Stimulated activated naive CD8-positive, alpha-beta T cell treated with anti-CD3 and anti-CD28 coated beads, Interleukin-15, Interleukin-2, amounts not matched to agents 100 U/mL and 50 U/mL, for 24 hours (primary cell): Measurements from ENCODE around the gene CDK14.
"Not testable (repeated sequence)": the region's sequence is repeated elsewhere in the genome, so short reads cannot be mapped to it uniquely, and the experiment has no call there.

Experiments used
- ATAC-seq: fragments of 150-1000 bp; cut with Tn5 transposase; one replicate; pipeline ENCODE4 v1.10.0; 2021
- DNase-seq: peaks from one replicate; pipeline ENCODE4 v3.0.0; 2021

Gene CDK14

GRCh38 chr7:90720984-90721760, 125.1 kb downstream of the CDK14 start:
- DNase-seq (no peak), ATAC-seq (no peak)

GRCh38 chr7:90721869-90722431, 125.8 kb downstream of the CDK14 start:
- ATAC-seq = no peak
- no peak for DNase-seq

- DNase-seq = no peak
- no peak for ATAC-seq
Observed at GRCh38 chr7:90723233-90723632, 127.1 kb downstream of the CDK14 start.

- ATAC-seq = no peak
- no peak for DNase-seq
Observed at GRCh38 chr7:90723866-90724265, 127.7 kb downstream of the CDK14 start.

GRCh38 chr7:90726120-90726519, 130.0 kb downstream of the CDK14 start:
- DNase-seq (no peak), ATAC-seq (no peak)

- ATAC-seq = no peak
- DNase-seq = no peak
Observed at GRCh38 chr7:90726623-90727022, 130.5 kb downstream of the CDK14 start.

- ATAC-seq (no peak), DNase-seq (no peak)
Observed at GRCh38 chr7:90727412-90727811, 131.3 kb downstream of the CDK14 start.

GRCh38 chr7:90728568-90728967, 132.4 kb downstream of the CDK14 start:
- no peak for DNase-seq
- ATAC-seq = no peak

- not testable (repeated sequence) for DNase-seq, ATAC-seq
Observed at GRCh38 chr7:90735611-90736280, 139.6 kb downstream of the CDK14 start.

GRCh38 chr7:90736316-90736715, 140.2 kb downstream of the CDK14 start:
- ATAC-seq (no peak), DNase-seq (no peak)

- DNase-seq = peak; percentile 14
Observed at GRCh38 chr7:90736968-90737939, 141.1 kb downstream of the CDK14 start.

GRCh38 chr7:90738249-90738648, 142.1 kb downstream of the CDK14 start:
- ATAC-seq = no peak
- DNase-seq = no peak

More at GRCh38 chr7:90736968-90737939, 141.1 kb downstream of the CDK14 start:
- peak; percentile 89 for ATAC-seq

- no peak for DNase-seq
- no peak for ATAC-seq
Observed at GRCh38 chr7:90739716-90740115, 143.6 kb downstream of the CDK14 start.

- DNase-seq (no peak), ATAC-seq (no peak)
Observed at GRCh38 chr7:90740386-90740785, 144.3 kb downstream of the CDK14 start.

- DNase-seq = no peak
- ATAC-seq = no peak
Observed at GRCh38 chr7:90743626-90744025, 147.5 kb downstream of the CDK14 start.

- no peak for DNase-seq
- ATAC-seq = no peak
Observed at GRCh38 chr7:90747516-90747915, 151.4 kb downstream of the CDK14 start.

GRCh38 chr7:90749262-90749661, 153.1 kb downstream of the CDK14 start:
- no peak for ATAC-seq

GRCh38 chr7:90749774-90750173, 153.7 kb downstream of the CDK14 start:
- DNase-seq (no peak), ATAC-seq (no peak)

More at GRCh38 chr7:90749262-90749661, 153.1 kb downstream of the CDK14 start:
- DNase-seq = no peak

- no peak for ATAC-seq
- DNase-seq = no peak
Observed at GRCh38 chr7:90751595-90751994, 155.5 kb downstream of the CDK14 start.

- DNase-seq = no peak
- ATAC-seq = no peak
Observed at GRCh38 chr7:90752051-90752450, 155.9 kb downstream of the CDK14 start.

- no peak for DNase-seq
- ATAC-seq = no peak
Observed at GRCh38 chr7:90755041-90755440, 158.9 kb downstream of the CDK14 start.

GRCh38 chr7:90756366-90756765, 160.2 kb downstream of the CDK14 start:
- ATAC-seq (no peak), DNase-seq (no peak)
